PFSK-1 (cell line): Measurements from ENCODE around the gene C9orf152.

Experiments used
- FOXP2 ChIP-seq: optimal IDR thresholded peaks from 2 replicates; pipeline ENCODE3; 2011; ENCODE audit warnings: borderline replicate concordance, control low read depth, inconsistent platforms; ENCODE audit not compliant: insufficient read depth; ENCODE audit errors: extremely low read length, extremely low read depth
- POLR2AphosphoS5 ChIP-seq: IDR thresholded peaks from 2 replicates; pipeline ENCODE4 v1.6.1; 2012; ENCODE audit warnings: low read depth, mild to moderate bottlenecking, control low read depth, low read length, moderate library complexity
- REST ChIP-seq, 2 experiments: IDR thresholded peaks; 2 replicates each; pipeline versions ENCODE4 v1.6.1 to v1.8.0; 2011 to 2012; ENCODE audit warnings: low read depth in 2 of 2, low read length in 2 of 2, control low read depth in 1 of 2, inconsistent platforms in 1 of 2, mild to moderate bottlenecking in 1 of 2, moderate library complexity in 1 of 2; ENCODE audit not compliant: insufficient read depth in 1 of 2
- SIN3A ChIP-seq: IDR thresholded peaks from 2 replicates; pipeline ENCODE4 v1.6.1; 2012; ENCODE audit warnings: mild to moderate bottlenecking, low read length, moderate library complexity, borderline replicate concordance; ENCODE audit not compliant: insufficient read depth
- TAF1 ChIP-seq: IDR thresholded peaks from 2 replicates; pipeline ENCODE4 v1.6.1; 2012; ENCODE audit warnings: low read length, control low read depth, borderline replicate concordance; ENCODE audit not compliant: insufficient read depth

C9orf152 gene

GRCh38 chr9:110224583-110224982, 16.6 kb upstream of the C9orf152 start:
- no peak for TF ChIP-seq TAF1

DNA sequence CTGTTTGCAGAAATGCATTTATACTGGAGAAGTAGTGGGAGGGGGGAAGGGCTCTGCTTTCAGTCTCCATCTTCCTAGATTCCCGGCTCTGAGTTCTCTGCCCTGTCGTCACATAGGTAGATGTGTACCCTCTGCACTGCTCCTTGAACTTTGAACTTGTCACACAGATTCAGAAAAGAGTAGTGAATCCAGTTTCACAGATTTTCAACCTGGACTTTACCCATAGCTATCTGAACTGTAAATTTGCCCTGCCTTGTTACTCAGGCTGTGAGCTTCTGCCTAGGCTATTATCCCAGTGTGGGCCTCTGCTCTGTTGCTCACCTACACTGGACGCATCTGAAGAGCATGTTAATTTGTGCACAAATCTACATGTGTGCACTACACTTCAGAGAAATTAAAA, 12.8 kb upstream of the C9orf152 start:
- TF ChIP-seq REST (IDR thresholded peaks at IDR 0.05; ENCODE audit: insufficient read depth in 1 of 2, low read depth in 2 of 2, low read length in 2 of 2), result no peak
- TF ChIP-seq FOXP2, result no peak

- no peak for TF ChIP-seq FOXP2
- TF ChIP-seq SIN3A, result no peak
- TF ChIP-seq TAF1, result no peak
- TF ChIP-seq REST (IDR thresholded peaks at IDR 0.05; ENCODE audit: insufficient read depth in 1 of 2, low read depth in 2 of 2, low read length in 2 of 2), result no peak
Observed at GRCh38 chr9:110217656-110218099, 9.7 kb upstream of the C9orf152 start.

DNA sequence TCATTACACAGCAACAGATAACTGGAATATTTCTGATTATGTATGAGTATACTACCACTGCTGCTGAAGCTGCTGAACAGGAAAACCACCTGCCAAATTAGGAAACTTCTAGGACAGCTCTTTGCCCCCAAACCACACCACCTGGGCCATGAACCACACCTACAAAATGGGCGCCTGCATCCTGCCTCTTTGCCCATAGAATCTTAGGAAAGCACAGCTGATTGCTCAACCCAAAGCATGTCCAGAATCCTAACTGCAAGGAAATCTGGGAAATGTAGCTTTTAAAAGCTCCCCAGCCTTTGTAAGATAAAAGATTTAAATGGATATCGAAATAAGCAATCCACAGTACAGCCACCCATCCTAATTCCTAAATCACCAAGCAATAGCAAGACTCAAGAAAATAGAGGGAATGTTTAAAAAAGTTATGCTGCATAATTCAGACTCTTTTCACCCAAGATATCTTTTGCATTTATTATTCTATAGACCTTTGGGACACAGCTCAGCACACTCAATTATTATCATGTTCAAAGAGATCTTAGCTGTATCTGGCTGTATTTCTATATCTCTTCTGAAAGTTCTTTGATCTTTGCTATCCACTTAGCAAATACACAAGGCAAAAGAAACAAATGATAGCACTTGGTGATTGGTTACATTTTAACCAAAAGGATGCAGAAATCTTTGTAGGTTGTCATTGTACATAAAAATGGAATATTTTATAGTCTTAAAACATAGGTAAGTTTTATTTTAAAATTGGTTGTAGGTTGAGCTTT, 6.8 kb upstream of the C9orf152 start:
- TF ChIP-seq TAF1, result no peak
- TF ChIP-seq POLR2AphosphoS5, result no peak
- TF ChIP-seq SIN3A, result no peak
- no peak for TF ChIP-seq FOXP2
- no peak for TF ChIP-seq REST (IDR thresholded peaks at IDR 0.05; ENCODE audit: insufficient read depth in 1 of 2, low read depth in 2 of 2, low read length in 2 of 2)

DNA sequence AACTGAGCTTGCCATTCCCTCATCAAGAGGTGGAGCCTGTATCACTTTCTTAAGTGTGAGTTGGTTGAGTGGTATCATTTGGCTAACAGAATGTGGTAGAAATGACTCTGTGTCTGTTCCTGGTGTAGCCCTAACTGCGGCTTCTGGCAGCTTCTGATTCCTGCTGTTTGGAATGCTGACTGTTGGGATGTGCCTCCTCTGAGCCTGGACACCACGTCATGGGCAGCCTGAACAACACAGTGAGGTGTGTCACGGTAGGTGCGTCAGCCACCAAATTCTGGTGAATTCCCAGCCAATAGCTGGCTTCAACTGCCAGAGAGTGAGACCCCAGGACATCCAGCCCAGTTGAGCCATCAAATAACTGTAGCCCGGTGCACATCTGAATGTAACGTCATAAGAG, 6.1 kb upstream of the C9orf152 start:
- TF ChIP-seq FOXP2 (no peak), REST (IDR thresholded peaks at IDR 0.05; ENCODE audit: insufficient read depth in 1 of 2, low read depth in 2 of 2, low read length in 2 of 2) (no peak), TAF1 (no peak), SIN3A (no peak), POLR2AphosphoS5 (no peak)
